HG02623 (cell line): ENCODE data around the gene LTF.

Experiments used
- ATAC-seq: cut with Tn5 transposase; IDR thresholded peaks from one replicate; pipeline ENCODE4 v1.9.1; 2021; ENCODE audit warnings: moderate library complexity; ENCODE audit not compliant: unreplicated experiment

LTF gene

DNA sequence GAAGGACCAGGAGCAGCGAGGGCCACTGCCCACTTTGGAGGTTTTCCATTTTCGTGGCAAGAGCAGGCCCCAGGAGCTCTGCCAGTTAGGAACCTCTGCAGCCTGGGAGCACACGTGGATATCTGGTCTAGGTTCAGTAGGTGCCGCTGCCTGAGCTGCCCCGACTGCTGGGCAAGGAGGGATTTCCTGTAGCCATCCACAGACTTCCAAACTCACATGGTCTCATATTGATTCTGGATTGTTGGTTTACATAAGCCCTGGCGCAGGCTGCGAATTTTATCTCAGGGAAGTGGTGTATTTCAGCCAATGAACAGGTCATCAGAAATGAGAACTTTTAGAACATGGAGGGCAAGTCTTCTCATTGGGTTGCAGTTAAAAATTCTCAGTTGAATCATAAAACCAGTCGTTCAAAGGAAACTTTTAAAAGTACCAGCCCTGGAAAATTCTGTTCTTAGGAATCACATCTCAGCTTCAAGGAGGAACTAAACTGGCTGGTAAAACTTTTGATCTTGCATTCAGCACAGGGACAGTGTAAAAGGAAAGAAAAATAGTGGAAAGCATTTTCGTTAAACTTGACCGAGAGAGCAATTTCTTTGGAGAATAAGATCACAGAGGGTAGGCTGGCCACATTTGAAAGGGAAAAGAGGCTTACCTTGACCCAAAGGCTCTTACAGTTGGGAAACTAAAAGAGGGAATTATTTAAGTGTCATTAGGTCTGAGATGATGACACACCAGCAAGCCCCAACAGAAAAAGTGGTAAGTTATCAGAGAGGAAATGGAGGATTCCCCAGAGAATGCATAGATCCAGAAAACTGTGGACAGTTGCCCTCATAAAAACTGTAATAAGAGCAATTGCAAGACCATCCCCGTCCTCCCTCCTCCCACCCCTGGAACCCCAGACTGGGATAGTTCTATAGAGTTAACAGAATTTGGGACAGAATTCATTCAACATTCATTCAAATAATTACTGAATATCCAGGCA lies 26.7 kb upstream of the LTF start:
- no peak for ATAC-seq

DNA sequence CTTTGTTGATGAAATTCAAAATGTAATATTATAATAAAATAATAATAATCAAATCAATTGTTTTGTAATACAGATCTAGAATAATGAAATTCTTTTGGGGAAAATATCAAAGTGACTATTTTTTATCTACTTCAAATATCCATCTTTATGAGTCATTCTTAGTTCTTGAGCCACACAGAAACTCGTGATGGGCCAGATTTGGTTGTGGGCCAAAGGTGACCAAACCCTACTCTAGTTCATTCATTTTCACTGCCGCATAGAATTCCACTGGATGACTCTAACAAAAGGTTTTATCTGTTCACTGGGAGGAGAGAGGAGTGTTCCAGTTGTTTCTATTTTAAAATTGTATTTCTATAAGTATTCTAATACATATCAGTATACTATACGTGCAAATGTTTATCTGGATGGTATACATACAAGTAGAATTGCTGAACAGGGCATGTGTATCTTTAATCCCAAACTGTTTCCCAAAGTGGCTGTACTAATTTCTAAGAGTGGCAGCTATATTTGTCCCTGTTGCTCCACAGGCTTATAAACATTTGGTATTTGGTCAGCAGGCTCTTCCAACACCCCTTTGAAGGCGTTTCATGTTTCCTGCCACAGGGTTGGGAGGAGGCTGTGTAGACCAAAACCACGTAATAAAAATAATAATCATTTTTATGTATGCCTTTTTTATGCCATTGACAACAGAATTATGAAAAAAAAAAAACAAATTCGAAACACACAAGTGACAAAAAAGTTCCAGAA lies 25.8 kb upstream of the LTF start:
- no peak for ATAC-seq

DNA sequence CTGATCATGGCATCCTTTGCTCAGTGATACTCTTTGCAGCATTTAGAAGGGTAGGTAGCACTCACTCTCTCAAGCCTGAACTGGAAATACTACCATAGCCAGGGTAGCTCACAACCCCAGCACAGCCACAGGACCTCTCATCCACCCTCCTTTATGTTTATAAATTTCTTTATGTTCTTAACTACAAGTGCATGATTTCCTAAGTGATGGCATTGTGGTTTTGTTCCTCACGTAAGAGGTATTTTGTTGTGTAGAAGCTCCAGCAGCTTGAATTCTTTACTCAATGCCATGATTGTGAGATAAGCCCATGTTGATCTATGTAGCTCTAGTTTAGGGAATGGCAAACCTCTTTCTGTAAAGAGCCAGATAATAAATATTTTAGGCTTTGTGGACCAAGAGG lies 25.2 kb upstream of the LTF start:
- ATAC-seq: no peak

DNA sequence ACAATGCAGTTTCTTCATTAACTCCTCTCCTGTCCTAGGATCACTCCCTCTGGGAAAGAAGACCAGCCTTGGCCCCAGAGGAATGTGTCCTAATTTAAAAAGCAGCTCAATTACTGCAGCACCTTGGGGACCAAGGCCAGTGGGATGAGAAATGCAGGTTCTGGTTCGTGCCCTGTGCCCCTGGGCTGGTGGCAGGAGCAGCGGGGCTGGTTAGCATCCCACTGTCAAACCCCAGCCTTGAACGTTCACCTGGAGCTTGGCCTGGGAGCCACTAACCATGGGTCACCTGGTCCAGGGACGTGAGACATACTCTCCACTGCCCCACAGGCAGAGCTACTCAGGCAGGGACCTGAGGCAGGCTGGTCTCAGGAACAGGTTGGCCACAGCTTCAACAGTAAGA lies 24.7 kb upstream of the LTF start:
- no peak for ATAC-seq

- ATAC-seq: peak; percentile 84
Measured at GRCh38 chr3:46488735-46489361, 24.1 kb upstream of the LTF start.

- ATAC-seq: no peak
Measured at GRCh38 chr3:46485779-46486175, 21.1 kb upstream of the LTF start.

DNA sequence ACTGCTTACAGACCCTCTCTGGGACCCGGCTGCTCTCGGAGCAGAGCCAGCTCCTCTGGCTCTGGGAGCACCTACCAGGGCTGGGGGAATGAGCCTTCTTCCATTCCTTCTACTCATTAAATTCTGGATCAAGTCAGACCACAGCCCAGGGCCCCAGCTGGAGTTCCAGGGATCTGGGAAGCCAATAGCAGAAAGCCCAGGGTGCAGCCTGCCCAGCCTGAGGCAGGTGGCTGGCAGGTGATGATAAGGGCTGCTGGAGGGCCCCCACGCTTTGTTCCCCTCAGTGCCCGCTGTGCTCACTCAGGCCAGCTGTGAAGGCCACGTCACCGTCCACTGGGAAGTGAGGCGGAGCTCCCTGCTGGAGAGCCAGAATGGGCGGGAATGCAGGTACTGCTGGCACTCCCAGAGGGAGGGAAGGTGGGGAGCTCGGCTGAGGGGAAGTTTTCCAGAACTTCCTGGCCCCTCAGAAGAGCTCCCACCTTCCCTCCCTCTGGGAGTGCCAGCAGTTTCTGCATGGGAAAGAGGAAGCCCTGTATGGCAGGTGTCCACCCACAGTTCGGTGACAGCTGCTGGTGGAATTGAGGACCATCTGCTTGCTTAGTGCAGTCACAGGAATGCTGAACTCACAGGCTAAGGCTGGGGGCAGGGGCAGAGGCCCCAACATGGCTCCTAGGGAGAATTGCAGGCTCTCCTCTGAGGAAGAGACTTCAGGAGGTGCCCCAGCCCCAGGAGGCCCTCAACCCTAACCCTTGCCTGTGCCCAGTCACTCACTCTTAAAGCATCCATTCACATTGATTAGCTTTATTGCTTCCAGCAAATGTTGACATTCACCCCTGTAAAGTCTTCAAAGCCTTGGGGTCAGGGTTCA lies 20.4 kb upstream of the LTF start:
- ATAC-seq: no peak

DNA sequence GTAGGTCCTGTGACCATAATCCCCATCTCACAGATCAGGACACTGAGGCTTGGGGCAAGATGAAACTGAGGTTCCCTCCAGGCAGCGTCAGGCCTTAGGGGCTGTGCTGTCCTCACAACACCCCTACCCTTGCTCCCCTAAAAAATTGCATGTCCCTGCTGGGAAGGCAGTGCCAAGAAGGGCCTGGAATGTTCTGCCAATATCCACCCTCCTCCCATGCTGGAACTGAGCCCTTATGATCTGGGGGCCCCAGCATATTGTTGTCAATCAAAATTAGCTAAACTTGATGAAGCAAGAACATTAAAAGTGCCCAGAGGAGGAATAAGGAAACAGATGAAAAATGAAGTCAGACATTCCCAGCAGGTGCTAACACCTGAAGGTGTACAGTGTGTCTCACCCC lies 19.7 kb upstream of the LTF start:
- no peak for ATAC-seq

- no peak for ATAC-seq
Measured at GRCh38 chr3:46483825-46484224, 19.1 kb upstream of the LTF start.

- ATAC-seq: no peak
Measured at GRCh38 chr3:46482632-46483350, 18.1 kb upstream of the LTF start.

DNA sequence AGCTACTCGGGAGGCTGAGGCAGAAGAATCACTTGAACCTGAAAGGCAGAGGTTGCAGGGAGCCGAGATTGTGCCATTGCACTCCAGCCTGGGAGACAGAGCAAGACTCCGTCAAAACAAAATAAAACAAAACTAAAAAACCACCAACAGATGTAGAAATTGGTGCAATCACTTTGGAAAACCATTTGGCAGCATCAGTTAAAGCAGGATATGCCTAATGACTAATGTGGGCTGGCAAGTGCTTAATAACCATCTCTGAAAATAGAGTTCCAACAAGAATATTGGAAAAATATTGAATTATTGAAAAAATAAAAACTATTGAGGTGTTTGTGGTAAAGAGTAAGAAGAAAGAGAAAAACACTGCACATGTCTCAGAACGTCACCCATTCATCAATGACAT lies 16.9 kb upstream of the LTF start:
- no peak for ATAC-seq

GRCh38 chr3:46480491-46481195 lies 15.9 kb upstream of the LTF start:
- no peak for ATAC-seq

DNA sequence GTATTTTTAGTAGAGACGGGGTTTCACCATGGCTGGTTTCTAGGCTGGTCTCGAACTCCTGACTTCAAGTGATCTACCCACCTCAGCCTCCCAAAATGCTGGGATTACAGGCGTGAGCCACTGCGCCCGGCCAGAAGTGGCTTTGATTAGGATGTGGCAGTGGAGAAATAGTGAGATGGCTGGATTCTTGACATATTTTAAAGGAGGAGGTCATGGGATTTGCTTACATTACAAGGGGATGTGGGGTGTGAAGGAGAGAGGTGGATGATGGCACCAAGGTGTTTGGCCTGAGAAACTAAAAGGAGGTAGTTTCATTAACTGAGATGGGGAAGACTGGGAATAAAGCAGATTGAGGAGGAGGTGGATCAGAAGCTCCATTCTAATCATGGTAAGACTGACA lies 15.0 kb upstream of the LTF start:
- no peak for ATAC-seq

DNA sequence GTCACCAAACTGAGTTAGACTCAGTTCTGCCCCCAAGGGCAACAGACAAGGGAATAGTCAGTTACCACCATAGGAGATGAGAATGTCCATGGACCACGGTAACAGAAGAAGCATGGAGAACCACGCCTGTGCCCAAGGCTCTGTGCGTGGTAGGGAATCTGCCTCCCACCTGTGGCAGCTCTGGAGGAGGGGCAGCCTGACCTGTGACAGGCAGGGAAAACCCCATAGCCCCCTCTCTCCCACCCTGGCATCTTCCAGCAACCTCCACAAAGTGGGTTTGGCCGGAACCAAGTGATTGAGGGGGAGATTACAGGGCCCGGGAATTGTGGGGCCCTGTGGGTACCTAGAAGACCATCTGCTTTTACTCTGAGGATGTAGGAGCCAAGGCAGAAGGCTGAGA lies 14.3 kb upstream of the LTF start:
- ATAC-seq: no peak

GRCh38 chr3:46478341-46478740 lies 13.6 kb upstream of the LTF start:
- ATAC-seq: no peak

DNA sequence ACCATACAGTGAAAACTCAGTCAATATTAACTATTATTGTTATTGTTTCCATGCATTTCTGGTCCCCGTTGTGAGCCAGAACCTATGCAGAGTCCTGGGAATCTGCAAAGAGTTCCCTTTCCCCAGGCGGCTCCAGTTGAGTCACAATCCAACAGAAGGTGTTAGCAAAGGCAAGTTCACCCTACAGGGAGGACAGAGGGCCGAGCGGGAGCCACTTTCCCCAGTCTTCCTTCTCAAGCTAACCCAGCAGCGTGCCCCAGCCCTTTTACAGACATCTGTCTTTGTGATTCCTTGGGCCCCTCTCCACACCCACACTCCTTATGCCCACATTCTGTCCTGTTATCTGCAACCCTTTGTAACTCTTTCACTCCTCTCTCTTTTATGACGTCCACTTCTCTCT lies 13.1 kb upstream of the LTF start:
- no peak for ATAC-seq

DNA sequence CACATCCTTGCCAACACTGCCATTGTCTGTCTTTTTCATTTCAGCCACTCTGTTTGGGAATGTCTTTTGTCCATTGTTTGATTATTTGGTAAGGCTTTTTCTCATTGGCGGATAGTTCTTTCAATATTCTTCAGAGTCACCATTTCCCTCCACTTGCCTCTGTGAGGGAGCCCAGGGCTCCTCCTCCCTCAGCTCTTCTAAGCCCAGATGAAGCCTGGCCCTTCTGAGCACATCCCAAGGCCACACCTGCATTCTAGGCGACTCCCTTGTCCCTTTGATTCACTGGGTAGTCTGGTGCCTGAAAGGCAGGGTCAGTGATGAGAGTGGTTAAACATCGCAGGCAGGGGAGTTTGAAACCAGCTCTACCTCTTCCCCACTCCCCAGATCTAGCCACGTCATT lies 12.4 kb upstream of the LTF start:
- ATAC-seq: no peak

DNA sequence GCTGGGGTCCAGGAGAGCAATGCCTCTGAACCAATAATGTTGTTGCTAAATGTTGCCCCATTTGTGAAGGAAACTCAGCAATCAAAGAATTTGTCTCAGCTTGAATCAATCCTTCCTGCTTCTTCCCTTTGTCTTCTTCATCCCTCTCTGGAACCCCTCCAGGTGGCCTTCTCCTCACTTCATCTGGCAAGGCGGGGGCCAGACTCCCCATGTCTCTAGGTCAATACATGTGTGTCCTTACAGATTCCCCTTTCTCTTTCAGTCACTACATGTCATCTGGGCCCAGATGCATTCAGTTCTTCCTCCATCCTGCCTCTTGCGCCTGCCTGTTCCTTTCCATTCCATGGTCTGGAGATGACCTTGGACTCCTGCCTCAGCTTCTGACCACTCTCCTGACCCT lies 8.0 kb upstream of the LTF start:
- ATAC-seq: no peak

DNA sequence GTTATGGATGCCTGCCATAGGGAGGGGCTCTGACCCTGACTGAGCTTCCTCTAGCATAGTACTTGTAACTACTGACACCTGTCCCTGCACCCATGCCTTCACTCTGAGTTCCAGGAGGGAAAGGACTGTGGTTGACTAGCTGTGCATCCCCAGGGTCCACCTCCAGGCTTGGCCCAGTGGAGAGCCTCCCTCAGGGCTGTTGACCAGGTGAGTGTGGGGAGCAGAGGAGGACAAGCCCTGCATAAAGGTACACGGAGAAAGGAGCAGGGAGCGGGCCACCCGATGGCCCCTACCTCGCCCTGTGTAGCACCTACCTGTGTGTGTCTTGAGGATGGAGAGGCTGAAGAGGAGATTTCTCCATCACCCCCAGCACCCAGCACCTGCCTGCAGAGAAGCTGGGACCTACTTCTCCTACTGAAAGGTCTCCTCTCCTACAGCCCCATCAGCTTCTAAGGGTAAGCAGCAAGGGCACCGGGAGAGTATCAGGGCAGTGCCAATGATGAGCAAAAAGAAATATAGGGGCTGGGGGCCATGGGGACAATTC lies 6.7 kb upstream of the LTF start:
- ATAC-seq: no peak
